GM23248 (cell line): ENCODE data around the gene SLC39A2.

ENCODE experiments used
- EZH2 ChIP-seq: fragments of 200-600 bp; sonication (generic); IDR thresholded peaks from 2 replicates; pipeline ENCODE4 v1.6.1; 2018; ENCODE audit warnings: antibody characterized with exemption, mild to moderate bottlenecking; ENCODE audit not compliant: insufficient read depth, poor library complexity, severe bottlenecking
- EZH2phosphoT487 ChIP-seq: fragments of 200-600 bp; sonication (generic); IDR thresholded peaks from 2 replicates; pipeline ENCODE4 v1.6.1; 2018; ENCODE audit warnings: antibody characterized with exemption, moderate library complexity, mild to moderate bottlenecking, low read depth; ENCODE audit not compliant: insufficient read depth

DNA sequence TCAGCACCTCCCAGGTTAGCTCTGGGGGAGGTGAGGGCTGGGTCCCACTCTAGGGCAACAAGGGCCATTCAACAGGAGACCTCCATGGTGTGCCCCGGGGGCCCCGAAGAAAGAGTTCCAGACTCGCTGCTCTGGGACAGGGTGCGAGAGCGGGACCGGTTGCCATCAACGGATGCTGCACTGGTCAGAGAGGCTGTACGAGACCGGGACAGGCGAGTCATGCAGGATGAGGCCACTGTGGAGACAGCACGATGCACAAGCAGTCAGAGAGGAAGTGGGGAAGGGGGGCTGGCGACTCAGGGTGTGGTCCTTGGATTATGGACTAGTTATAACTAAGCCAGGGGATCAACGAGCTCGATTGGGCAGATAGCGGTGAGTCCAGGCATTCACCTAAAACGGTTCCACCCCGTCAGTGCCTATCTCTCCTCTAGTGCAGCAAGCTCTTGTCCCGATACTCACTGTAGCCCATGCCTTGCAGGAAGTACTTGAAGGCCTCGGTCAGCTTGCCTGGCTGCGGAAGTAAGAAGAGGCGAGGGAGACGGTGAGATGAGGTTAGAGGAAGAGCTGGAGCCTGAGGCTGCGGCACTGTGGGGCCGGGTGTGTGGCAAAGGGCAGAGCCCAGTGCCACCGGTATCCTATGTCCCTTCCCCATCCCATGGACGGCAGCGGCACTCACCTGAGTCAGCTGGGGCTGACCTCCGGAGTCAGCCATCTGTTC lies 18.6 kb downstream of the SLC39A2 start:
- TF ChIP-seq EZH2, result no peak
- no peak for TF ChIP-seq EZH2phosphoT487
